Rectal smooth muscle tissue (tissue), 1 donor: Measurements from ENCODE around the gene CIDEB.

Experiments
- H3K27ac ChIP-seq: one replicate; pipeline ENCODE4 v1.7.0; 2013; ENCODE audit warnings: low read depth, low read length, inconsistent platforms
- H3K27me3 ChIP-seq: one replicate; pipeline ENCODE4 v1.7.0; 2013; ENCODE audit warnings: low read length; ENCODE audit not compliant: control insufficient read depth, insufficient read depth
- H3K36me3 ChIP-seq: one replicate; pipeline ENCODE4 v1.7.0; 2013; ENCODE audit warnings: low read length; ENCODE audit not compliant: control insufficient read depth, insufficient read depth
- H3K4me1 ChIP-seq: one replicate; pipeline ENCODE4 v1.7.0; 2013; ENCODE audit warnings: low read length; ENCODE audit not compliant: control insufficient read depth, insufficient read depth
- H3K4me3 ChIP-seq: one replicate; pipeline ENCODE4 v1.7.0; 2013; ENCODE audit warnings: low read length
- H3K9ac ChIP-seq: one replicate; pipeline ENCODE4 v1.7.0; 2013; ENCODE audit warnings: low read length

Gene CIDEB

DNA sequence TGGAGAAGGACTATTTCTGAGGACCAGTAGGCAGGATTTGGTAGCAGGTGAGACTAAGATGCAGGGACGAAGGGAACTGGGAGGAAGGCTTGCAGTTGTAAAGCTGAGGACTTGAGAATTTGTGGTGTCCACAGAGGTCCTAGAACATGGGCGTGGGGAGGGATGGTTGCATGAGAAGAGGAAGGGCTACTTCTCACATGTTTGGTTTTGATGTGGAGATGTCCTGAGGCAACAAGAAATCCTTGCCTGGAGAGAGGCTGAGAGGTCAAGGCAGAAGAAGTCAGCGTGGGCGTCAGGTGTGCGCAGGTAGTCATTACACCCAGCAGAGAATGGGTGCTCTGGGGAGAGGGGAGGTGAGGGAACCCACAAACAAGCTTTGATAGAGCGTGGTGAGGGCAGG is 30.7 kb downstream of the CIDEB start:
- no peaks in the 10 kb centered on the region for H3K4me1 ChIP-seq
- H3K9ac ChIP-seq = no peak overlapping the region
- no peaks in the 10 kb centered on the region for H3K27me3 ChIP-seq
- H3K36me3 ChIP-seq = no peaks in the 10 kb centered on the region
- no peak overlapping the region for H3K27ac ChIP-seq
- no peak overlapping the region for H3K4me3 ChIP-seq

DNA sequence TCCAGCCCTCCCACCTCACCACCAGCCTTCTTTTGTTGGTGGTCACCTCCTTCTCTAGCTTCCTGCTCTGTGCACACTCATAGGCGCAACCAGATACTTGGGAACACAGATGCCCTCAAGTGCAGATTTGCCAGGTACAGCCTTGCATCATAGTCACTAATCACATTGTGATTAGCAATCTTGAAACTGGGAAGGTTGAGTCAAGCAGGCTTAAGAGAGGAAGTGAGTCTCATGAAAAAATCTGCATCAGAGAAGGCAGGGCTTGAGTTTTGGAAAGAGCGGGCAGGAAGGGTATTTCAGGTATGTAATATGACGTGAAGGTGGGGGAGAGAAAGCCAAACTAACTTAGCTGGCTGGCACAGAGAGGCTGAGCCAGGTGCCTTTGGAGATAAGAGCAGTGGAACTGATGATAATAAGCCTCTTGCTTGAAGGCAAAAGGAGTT is 33.7 kb downstream of the CIDEB start:
- no peak overlapping the region for H3K27ac ChIP-seq
- H3K4me1 ChIP-seq = no peaks in the 10 kb centered on the region
- no peaks in the 10 kb centered on the region for H3K36me3 ChIP-seq
- H3K9ac ChIP-seq = no peak overlapping the region
- no peaks in the 10 kb centered on the region for H3K27me3 ChIP-seq
- H3K4me3 ChIP-seq = no peak overlapping the region

DNA sequence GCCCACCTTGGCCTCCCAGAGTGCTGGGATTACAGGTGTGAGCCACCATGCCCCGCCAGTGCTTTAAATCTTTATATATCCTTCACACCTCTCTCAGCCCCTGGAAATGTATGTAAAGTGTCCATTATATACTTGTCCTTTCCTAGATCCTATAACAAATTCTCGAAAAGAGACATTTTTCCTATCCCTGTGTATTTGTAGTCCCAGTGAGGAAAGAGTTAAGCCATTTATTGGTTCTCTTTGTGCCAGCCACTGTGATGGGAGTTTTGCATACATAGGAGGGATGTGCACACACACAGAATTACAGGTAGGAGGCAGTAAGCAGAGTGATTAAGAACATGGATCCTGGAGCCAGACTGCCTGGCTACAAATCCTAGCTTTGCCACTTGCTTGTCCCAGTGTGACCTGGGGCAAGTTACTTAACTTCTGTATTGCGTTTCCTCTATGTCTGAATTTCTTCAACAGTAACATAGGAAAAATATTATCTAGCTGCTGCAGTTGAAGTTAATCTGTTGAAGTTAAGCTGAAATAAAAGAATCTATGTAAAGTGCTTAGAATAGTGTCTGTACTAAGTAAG is 34.3 kb downstream of the CIDEB start:
- Histone ChIP-seq H3K36me3 (no peaks in the 10 kb centered on the region), H3K27ac (no peak overlapping the region), H3K4me3 (no peak overlapping the region), H3K27me3 (no peaks in the 10 kb centered on the region), H3K9ac (no peak overlapping the region), H3K4me1 (no peaks in the 10 kb centered on the region)

- no peaks in the 10 kb centered on the region for H3K27me3 ChIP-seq
- no peak overlapping the region for H3K9ac ChIP-seq
- no peaks in the 10 kb centered on the region for H3K4me1 ChIP-seq
- no peak overlapping the region for H3K4me3 ChIP-seq
- H3K36me3 ChIP-seq = no peaks in the 10 kb centered on the region
- H3K27ac ChIP-seq = no peak overlapping the region
These were observed 35.3 kb downstream of the CIDEB start for GRCh38 chr14:24272467-24272866.

- H3K4me3 ChIP-seq = peak overlapping the region; percentile 73
- peak overlapping the region; percentile 91 for H3K27ac ChIP-seq
- H3K9ac ChIP-seq = no peak overlapping the region
- H3K4me1 ChIP-seq = no peaks in the 10 kb centered on the region
- H3K27me3 ChIP-seq = no peaks in the 10 kb centered on the region
- H3K36me3 ChIP-seq = no peaks in the 10 kb centered on the region
These were observed 35.9 kb downstream of the CIDEB start for GRCh38 chr14:24271834-24272263.

GRCh38 chr14:24271134-24271833 is 36.5 kb downstream of the CIDEB start, which contains the start of gene RABGGTA:
RABGGTA (minus strand) TSS chr14:24271597; CDS start chr14:24271115, 482 bp downstream.
- H3K4me1 ChIP-seq = no peaks in the 10 kb centered on the region
- peak within 1 kb of the TSS; percentile 91 for H3K27ac ChIP-seq
- peak within 1 kb of the TSS; percentile 60 for H3K9ac ChIP-seq

DNA sequence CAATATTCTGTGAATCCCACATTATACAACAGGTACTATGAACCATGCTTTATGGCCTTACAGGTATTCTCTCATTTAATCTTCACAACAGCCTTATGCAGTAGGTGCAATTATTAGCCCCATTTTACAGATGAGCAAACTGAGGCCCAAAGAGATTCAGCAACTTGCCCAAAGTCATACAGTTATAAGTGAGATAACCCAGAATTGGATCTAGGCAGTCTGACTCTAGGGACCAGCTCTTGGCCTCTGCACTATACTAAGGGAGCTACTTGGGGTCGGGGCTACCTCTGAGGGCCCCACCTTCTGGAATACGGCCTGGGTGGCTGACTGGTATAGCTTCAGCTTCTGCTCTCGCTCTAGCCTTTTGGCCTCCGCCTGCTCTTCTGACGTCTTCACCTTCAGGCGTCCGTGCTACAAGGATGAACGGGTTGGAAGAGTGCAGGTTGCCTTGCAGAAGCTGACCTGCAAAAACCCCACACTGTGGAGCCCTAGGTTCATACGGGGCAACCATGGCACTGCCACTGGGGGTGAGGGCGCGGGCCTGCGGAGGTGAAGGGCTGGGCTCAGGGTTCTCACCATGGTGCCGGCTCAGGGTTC is 37.1 kb downstream of the CIDEB start:
- no peaks in the 10 kb centered on the region for H3K36me3 ChIP-seq
- no peaks in the 10 kb centered on the region for H3K4me1 ChIP-seq
- H3K9ac ChIP-seq = peak overlapping the region; percentile 60

More at GRCh38 chr14:24271134-24271833, 36.5 kb downstream of the CIDEB start, which contains the start of gene RABGGTA:
- H3K36me3 ChIP-seq = no peaks in the 10 kb centered on the region
- no peaks in the 10 kb centered on the region for H3K27me3 ChIP-seq
- H3K4me3 ChIP-seq = peak within 1 kb of the TSS; percentile 73

GRCh38 chr14:24269910-24270536 is 37.8 kb downstream of the CIDEB start:
- no peak overlapping the region for H3K4me3 ChIP-seq
- H3K9ac ChIP-seq = no peak overlapping the region
- H3K4me1 ChIP-seq = no peaks in the 10 kb centered on the region
- no peaks in the 10 kb centered on the region for H3K27me3 ChIP-seq
- no peak overlapping the region for H3K27ac ChIP-seq
- H3K36me3 ChIP-seq = no peaks in the 10 kb centered on the region

More for the DNA sequence above, 37.1 kb downstream of the CIDEB start:
- Histone ChIP-seq H3K27me3 (no peaks in the 10 kb centered on the region), H3K4me3 (peak overlapping the region; percentile 73), H3K27ac (peak overlapping the region; percentile 91)

DNA sequence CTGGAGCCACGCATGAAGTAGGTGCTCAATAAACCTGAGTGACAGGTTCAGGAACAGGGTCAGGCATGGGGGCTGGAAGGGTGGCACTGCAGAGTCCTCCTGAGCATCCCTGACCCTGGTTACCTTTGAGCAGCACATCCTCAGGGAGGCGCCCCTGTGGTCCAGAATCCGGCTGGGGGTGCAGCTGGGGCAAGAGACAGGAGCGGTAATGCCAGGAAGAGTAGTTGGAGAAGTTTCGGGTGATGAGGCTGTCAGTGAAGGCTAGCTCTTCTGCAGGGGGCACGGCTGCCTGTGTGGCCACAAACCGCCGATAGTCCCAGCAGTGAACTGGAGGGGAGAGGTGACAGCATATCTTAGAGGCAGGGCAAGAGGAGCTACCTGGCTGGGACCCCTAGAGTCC is 38.4 kb downstream of the CIDEB start:
- Histone ChIP-seq H3K27ac (no peak overlapping the region), H3K27me3 (no peaks in the 10 kb centered on the region), H3K36me3 (no peaks in the 10 kb centered on the region), H3K4me3 (no peak overlapping the region), H3K9ac (no peak overlapping the region), H3K4me1 (no peaks in the 10 kb centered on the region)

DNA sequence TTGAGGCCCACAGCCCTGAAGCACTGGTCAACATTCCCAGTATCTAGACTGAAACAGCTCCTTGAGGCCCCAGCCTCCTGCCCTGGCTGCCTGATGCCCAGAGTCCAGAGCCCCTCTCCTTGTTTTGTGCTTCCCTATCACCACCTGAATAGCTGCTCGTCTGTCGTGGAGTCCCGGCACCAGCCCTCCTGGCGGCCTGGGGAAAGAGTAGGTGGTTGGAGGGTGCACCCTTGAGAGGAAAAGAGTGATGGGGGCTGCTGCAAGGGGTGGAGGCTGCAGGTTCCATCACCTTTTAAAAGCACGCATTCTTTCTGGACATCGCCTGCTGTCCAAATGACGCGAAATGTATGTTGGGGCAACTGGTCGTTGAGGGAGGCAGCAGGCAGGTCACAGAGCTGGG is 39.6 kb downstream of the CIDEB start:
- Histone ChIP-seq H3K9ac (no peak overlapping the region), H3K27ac (no peak overlapping the region), H3K27me3 (no peaks in the 10 kb centered on the region), H3K4me3 (no peak overlapping the region), H3K4me1 (no peaks in the 10 kb centered on the region), H3K36me3 (no peaks in the 10 kb centered on the region)

DNA sequence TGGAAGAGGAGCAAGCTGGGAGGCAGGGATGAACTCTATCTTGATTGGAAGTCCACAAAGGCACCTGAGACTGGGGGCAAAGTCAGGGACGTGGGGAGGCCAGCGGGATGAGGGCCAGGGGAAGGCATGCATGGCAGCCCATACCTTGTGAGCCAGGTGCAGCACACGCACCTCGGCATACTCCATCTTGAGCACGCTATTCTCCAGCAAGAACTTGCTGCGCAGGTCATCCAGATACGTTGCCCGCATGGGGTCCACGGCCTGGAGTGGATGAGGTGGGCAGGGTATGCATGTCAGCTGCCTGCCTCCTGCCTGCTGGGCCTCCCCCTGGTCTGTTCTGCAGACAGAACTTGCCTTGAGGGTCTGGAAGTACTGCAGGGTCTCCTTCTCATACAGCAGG is 40.3 kb downstream of the CIDEB start:
- Histone ChIP-seq H3K27ac (no peak overlapping the region), H3K27me3 (no peaks in the 10 kb centered on the region)

More for the DNA sequence above, 40.3 kb downstream of the CIDEB start:
- no peak overlapping the region for H3K4me3 ChIP-seq
- no peaks in the 10 kb centered on the region for H3K4me1 ChIP-seq
- H3K36me3 ChIP-seq = no peaks in the 10 kb centered on the region
- no peak overlapping the region for H3K9ac ChIP-seq
